ENCODE data around the gene ISYNA1. TPM values are rescaled to one million over a fixed set of nuclear protein-coding genes. Genes with fewer than 3 reads are reported as not detected.

The ISYNA1 gene
- 8.5 TPM for total RNA-seq

GRCh38 chr19:18437491-18438330, at the start of gene ISYNA1:
TSS of gene ISYNA1 (minus strand) at chr19:18438133. CDS start at chr19:18437979, 154 bp downstream.
- ATAC-seq, result peak; percentile 2

- ATAC-seq, result no peak
Measured at GRCh38 chr19:18486746-18487145, 48.8 kb upstream of the ISYNA1 start.

GRCh38 chr19:18484992-18485391, 47.1 kb upstream of the ISYNA1 start:
- no peak for ATAC-seq

- no peak for ATAC-seq
Measured at GRCh38 chr19:18483119-18483890, 45.4 kb upstream of the ISYNA1 start.

DNA sequence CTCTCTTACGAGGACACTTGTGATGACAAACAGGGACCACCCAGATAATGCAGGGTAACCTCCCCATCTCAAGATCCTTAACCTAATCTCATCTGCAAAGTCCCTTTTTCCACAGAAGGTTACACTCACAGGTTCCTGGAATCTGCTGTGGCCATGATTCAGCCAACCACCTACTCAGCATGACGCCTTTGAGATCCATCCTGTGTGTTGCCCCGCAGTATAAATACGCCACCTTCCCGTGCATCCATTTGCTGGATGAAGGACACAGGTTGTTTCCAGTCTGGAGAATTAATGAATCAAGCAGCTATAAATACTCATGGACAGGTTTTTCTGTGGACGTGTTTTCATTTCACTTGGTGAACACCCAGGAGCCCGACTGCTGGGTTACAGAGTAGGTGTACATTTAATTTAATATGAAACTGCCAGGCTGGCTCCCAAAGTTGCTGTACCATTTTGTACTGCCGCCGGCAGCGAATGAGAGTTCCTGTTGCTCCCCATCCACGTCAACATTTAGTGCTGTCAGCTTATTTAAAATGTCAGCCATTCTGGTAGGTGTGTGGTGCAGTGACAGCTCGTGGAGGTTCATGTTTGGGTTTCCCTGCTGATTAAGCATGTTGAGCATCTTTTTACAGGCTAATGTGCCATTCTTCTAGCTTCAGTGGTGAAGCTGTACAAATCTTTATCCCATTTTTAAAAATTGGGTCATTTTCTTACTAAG, 43.7 kb upstream of the ISYNA1 start:
- ATAC-seq, result no peak

- peak; percentile 24 for ATAC-seq
Measured at GRCh38 chr19:18480006-18480691, 42.2 kb upstream of the ISYNA1 start.

- peak; percentile 72 for ATAC-seq
Measured at GRCh38 chr19:18478545-18479311, 40.8 kb upstream of the ISYNA1 start.

GRCh38 chr19:18477974-18478373, 40.0 kb upstream of the ISYNA1 start:
- no peak for ATAC-seq

- no peak for ATAC-seq
Measured at GRCh38 chr19:18477042-18477779, 39.3 kb upstream of the ISYNA1 start.

DNA sequence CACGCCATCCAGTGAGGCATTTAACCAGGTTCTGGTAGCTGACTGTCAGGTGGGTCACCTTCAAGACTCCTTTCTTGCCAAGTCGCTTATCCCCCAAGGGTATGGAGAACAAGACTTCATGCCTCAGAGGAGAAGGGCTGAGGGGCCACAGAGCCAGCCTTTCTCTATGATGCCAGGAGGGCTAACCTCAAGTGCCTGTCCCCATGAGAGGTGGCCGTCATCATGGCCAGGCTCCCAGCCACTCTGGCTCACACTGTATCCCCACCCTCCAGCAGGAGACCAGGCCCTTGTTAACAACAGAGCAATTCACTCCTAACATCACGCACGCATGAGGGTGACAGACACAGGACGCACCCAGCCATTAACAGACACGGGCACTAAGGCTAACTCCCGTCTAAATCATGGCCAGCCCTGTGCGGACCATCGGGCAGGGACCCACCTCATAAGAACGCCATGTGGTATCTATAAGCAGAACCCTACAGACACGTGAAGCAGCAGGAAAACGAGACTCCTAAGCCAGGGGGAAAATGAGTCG, 38.6 kb upstream of the ISYNA1 start:
- ATAC-seq, result no peak

- ATAC-seq, result no peak
Measured at GRCh38 chr19:18475762-18476331, 37.9 kb upstream of the ISYNA1 start.

- no peak for ATAC-seq
Measured at GRCh38 chr19:18475004-18475453, 37.1 kb upstream of the ISYNA1 start.

GRCh38 chr19:18474366-18474887, 36.5 kb upstream of the ISYNA1 start:
- no peak for ATAC-seq

- ATAC-seq, result no peak
Measured at GRCh38 chr19:18473706-18474087, 35.8 kb upstream of the ISYNA1 start.

- ATAC-seq, result no peak
Measured at GRCh38 chr19:18473003-18473705, 35.2 kb upstream of the ISYNA1 start.

GRCh38 chr19:18470787-18471186, 32.9 kb upstream of the ISYNA1 start:
- no peak for ATAC-seq

DNA sequence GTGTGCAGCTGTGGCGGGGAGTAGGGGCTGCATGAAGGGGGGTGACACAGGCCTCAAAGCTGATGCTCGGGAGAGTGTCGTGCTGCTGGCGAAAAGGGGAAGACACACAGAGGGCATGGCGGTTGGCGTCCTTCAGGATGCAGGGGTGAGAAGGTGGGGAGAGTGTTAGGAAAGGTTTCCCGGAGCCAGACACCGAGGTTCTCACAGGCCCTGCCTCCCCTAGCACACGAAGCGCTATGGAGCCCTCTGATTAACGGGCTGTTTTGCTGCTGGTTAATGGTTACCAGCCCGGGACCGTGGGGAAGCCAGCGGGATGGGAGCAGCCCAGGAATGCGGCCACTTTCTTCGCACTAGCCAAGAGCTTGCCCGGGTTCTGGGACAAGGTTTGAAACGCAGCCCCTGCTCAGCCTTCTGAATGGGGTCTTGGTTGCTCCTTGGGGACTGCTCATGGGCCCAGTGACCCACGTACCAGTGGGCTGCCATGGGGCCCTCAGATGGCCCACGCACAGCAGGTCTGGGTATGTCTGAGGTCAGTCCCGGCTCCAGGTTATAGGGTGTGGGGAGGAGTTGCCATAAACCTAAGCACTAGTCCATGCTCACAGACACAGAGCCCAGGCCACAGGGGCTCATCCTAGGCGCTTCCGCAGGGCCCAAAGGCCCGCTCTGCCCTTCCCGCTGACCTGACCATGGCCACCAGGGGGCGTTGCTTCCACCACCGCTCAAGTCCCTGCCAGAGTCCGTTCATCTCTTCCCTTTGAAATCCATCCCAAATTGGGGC, 31.3 kb upstream of the ISYNA1 start:
- ATAC-seq, result peak; percentile 32

DNA sequence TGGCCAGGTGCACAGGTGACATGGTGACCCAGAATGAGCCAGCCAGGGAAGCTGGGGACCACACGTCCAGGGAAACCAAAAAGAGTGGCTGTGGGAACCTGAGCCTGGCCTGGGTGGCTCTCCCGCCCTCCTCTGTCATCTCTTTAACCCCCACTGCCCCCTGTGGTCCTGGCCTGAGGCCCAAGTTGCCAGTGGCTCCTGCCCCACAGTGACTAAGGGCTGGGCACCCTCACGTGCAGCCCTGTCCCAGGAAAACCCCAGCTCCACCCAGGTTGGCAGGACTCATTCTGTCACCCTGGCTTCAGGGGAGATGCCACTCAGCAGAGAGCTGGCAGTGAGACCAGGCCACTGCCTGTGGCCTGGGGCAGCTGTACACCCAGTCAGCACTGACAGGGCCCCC, 30.6 kb upstream of the ISYNA1 start:
- no peak for ATAC-seq

- no peak for ATAC-seq
Measured at GRCh38 chr19:18467978-18468377, 30.0 kb upstream of the ISYNA1 start.

Data from esophagus mucosa (tissue), 1 donor.